H1 (cell line): ENCODE results near the gene CELF1.

Experiments
- CTCF ChIP-seq, 3 experiments: IDR thresholded peaks; 1 replicate in 2 of 3; 2 replicates in 1 of 3; pipeline versions ENCODE4 v1.5.1 to v1.6.1; 2011; ENCODE audit warnings: low read length in 3 of 3, mild to moderate bottlenecking in 3 of 3, inconsistent platforms in 2 of 3, low read depth in 1 of 3, moderate library complexity in 1 of 3; ENCODE audit not compliant: insufficient read depth in 1 of 3; ENCODE audit errors: control extremely low read depth in 1 of 3
- TCF12 ChIP-seq: IDR thresholded peaks from 2 replicates; pipeline ENCODE4 v1.6.1; 2011; ENCODE audit warnings: low read depth, mild to moderate bottlenecking, low read length

- TF ChIP-seq TCF12: no peak
- TF ChIP-seq CTCF (IDR thresholded peaks at IDR 0.05; ENCODE audit: control extremely low read depth in 1 of 3, insufficient read depth in 1 of 3, low read depth in 1 of 3, low read length in 3 of 3): no peak
Observed at GRCh38 chr11:47518212-47518964, 34.5 kb downstream of the CELF1 start.
